Activated naive CD4-positive, alpha-beta T cell treated with anti-CD3 and anti-CD28 coated beads, Interleukin-2, amount 50 U/mL, for 72 hours (primary cell): ENCODE measurements around the gene CYP27B1. TPM values are rescaled to one million over a fixed set of nuclear protein-coding genes. Genes with fewer than 3 reads are reported as not detected.
A peak's percentile ranks its signal among the peaks of the same experiment; 100 is the strongest.

Experiments
- ATAC-seq, 2 donors: fragments of 150-1000 bp; cut with Tn5 transposase; 2 replicates each; pipeline ENCODE4 v1.10.0; 2021; ENCODE audit warnings: mild to moderate bottlenecking in 2 of 2, moderate library complexity in 2 of 2
- DNase-seq, 2 donors: peaks; one replicate each; pipeline ENCODE4 v3.0.0; 2021 to 2022; ENCODE audit warnings: low spot score in 2 of 2
- H3K27ac Mint-ChIP-seq, 2 donors: one replicate each; pipeline ENCODE4 v1.8.0; 2022; ENCODE audit warnings: mild to moderate bottlenecking in 2 of 2, mixed read lengths in 2 of 2
- H3K36me3 Mint-ChIP-seq, 2 donors: one replicate each; pipeline ENCODE4 v1.8.0; 2022; ENCODE audit warnings: mixed read lengths in 2 of 2
- H3K9me3 Mint-ChIP-seq, 2 donors: one replicate each; pipeline ENCODE4 v1.8.0; 2022; ENCODE audit warnings: mixed read lengths in 2 of 2
- total RNA-seq, 2 donors: library from RNA; stranded (reverse); gene quantifications; one replicate each; pipeline ENCODE4 v1.2.3, GENCODE V29; 2022

Gene CYP27B1
- total RNA-seq, 2 donors from 2014 or later, result 7.6 to 14.7 TPM

DNA sequence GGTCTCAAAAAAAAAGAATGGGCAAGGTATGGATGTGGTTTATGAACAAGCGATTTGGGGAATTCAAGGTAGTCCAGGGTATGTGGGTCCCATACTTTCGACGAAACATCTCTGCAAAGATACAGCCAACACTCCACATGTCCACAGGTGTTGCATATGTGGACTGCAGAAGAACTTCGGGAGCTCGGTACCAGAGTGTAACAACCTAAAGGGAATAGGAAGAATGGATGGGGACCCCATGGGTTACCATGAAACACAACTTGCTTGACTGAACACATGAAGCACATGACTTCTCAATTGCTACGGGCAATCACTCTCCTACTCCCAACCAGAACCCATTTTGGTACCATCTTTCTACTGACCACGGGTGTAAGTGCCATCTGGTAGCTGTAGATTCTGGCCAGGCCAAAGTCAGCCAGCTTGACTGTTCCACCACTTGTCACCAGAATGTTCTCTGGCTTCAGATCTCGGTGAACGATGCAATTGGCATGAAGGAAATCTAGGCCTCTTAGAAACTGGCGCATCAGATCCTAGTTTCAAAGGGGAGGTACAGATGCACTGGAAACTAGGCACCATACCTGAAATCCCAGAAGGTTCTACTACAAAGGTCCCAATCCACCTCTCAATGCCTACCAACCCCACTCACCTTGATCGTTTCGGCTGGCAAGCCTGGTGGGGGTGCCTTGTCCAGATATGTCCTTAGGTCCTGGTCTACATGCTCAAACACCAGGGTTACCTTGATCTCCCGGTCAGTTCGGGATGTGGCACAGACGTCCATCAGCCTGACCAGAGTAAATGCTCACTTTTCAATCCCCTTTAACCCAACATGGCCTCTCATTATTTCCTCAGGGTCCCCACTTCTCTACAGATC lies 16.1 kb downstream of the CYP27B1 start:
- Mint-ChIP-seq H3K27ac (peak overlapping the region; percentile 97 to 99), H3K9me3 (no peaks in the 10 kb centered on the region), H3K36me3 (peaks cover 24 to 39% of the 10 kb centered on the region in 2 donors)
- DNase-seq (no peak), ATAC-seq (no peak)

DNA sequence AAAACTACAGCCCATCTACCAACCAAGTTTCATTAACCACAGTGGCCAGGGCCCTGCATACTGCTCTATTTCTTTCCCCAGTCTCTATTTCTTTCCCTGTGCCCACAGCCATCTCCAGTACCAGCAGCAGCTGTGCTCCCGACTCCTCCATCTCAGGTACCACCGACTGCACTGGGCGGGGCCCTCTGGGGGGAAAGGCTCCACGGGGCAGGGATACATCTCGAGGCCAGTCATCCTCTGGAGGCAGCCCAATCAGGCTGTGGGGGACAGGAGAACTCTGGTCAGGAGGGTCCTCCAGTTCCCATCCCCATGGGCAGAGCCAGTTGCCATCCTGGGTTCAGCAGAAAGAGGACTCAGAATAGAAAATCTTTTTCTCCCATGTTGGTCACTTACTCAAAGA lies 17.8 kb downstream of the CYP27B1 start:
- Mint-ChIP-seq H3K36me3 (peaks cover 24 to 50% of the 10 kb centered on the region in 2 donors), H3K27ac (peak overlapping the region in 1 of 2 donors; percentile 20), H3K9me3 (no peaks in the 10 kb centered on the region)
- ATAC-seq (no peak), DNase-seq (no peak)

GRCh38 chr12:57746025-57746424 lies 20.9 kb downstream of the CYP27B1 start:
- H3K27ac Mint-ChIP-seq, result peak overlapping the region; percentile 91 to 96

DNA sequence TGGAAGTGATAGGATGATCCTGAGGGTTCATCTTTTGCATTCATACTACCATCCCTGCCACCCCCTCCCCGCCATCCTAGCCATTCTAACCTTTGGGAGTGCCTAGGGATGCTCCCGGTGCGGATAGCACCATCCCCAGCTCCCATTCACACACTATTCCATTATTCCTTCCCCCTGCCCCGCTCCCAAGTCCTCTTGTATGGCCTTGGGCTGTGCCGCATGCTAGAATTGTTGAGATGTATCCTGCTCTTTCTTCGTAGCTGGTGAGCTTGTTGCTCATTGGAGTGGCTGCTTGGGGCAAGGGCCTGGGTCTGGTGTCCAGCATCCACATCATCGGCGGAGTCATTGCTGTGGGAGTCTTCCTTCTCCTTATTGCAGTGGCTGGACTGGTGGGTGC lies 21.4 kb downstream of the CYP27B1 start:
- DNase-seq (no peak), ATAC-seq (no peak)
- H3K9me3 Mint-ChIP-seq, result no peaks in the 10 kb centered on the region
- H3K27ac Mint-ChIP-seq, result peak overlapping the region; percentile 91 to 96
- H3K36me3 Mint-ChIP-seq, result peaks cover 7 to 33% of the 10 kb centered on the region in 2 donors

More at GRCh38 chr12:57746025-57746424, 20.9 kb downstream of the CYP27B1 start:
- no peaks in the 10 kb centered on the region for H3K9me3 Mint-ChIP-seq
- peaks cover 13 to 38% of the 10 kb centered on the region in 2 donors for H3K36me3 Mint-ChIP-seq
- ATAC-seq, result no peak
- no peak for DNase-seq

- peak within 1 kb of the TSS; percentile 91 to 96 for H3K27ac Mint-ChIP-seq
- peak; percentile 87 to 89 for DNase-seq
- no peaks in the 10 kb centered on the region for H3K9me3 Mint-ChIP-seq
- peak; percentile 80 to 89 for ATAC-seq
- peaks cover 5 to 28% of the 10 kb centered on the region in 2 donors for H3K36me3 Mint-ChIP-seq
Observed at GRCh38 chr12:57744777-57745484, 21.9 kb downstream of the CYP27B1 start, which contains the start of gene TSPAN31. Gene TSPAN31, plus strand, starts transcription at chr12:57745039. Its CDS starts 116 bp downstream, at chr12:57745155.

GRCh38 chr12:57744194-57744776 lies 22.6 kb downstream of the CYP27B1 start:
- DNase-seq (peak in 1 of 2 donors; percentile 77), ATAC-seq (peak; percentile 37 to 63)
- Mint-ChIP-seq H3K36me3 (peaks cover 5 to 29% of the 10 kb centered on the region in 2 donors), H3K9me3 (no peaks in the 10 kb centered on the region), H3K27ac (peak overlapping the region; percentile 91 to 96)

- peak overlapping the region; percentile 91 to 96 for H3K27ac Mint-ChIP-seq
- no peak for ATAC-seq
Observed at GRCh38 chr12:57743769-57744168, 23.1 kb downstream of the CYP27B1 start.

DNA sequence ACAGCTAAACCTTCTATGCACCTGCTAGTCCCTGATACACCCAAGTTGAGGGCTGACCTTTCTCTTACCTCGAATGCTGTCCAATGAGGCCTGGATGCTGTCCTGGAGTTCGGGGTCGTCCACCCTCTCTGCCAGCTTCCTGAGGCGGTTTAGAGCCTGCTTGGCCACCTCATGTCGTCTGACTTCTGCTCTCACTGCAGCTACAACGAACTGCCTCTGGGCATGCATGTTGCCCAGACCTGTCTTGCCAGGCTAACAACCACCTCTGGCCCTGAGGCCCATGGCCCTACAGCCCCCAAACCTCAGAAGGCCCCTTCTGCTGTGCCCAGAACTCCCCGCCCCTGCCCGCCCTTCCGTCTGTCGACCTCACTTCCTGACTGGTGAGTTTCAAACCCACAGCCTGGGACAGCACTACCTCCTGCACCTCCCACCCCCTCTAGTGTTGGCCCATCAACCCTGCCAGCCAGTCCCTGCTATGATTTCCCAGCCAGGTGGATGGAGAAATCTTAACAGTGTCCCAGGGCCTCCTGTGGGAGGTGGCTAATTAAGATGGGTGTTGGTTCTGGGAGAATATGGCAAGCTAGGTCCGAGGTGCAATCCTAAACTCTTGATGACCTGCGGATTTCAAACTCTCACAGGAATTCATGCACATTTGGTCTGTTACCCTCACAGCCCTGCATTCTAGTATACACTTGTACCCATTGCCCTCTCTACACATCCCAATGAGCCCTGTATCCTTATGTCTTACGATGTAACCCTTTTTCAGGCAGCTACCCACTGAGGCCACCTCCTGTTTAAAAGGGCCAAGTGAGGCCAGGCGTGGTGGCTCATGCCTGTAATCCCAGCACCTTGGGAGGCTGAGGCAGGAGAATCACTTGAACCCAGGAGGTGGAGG lies 24.8 kb downstream of the CYP27B1 start:
- ATAC-seq, result peak; percentile 75 to 80
- Mint-ChIP-seq H3K9me3 (no peaks in the 10 kb centered on the region), H3K27ac (peak overlapping the region; percentile 93 to 94), H3K36me3 (peaks cover 0 to 21% of the 10 kb centered on the region in 2 donors)
- peak; percentile 71 to 82 for DNase-seq

More at GRCh38 chr12:57743769-57744168, 23.1 kb downstream of the CYP27B1 start:
- no peaks in the 10 kb centered on the region for H3K9me3 Mint-ChIP-seq
- no peak for DNase-seq
- peaks cover 0 to 27% of the 10 kb centered on the region in 2 donors for H3K36me3 Mint-ChIP-seq

DNA sequence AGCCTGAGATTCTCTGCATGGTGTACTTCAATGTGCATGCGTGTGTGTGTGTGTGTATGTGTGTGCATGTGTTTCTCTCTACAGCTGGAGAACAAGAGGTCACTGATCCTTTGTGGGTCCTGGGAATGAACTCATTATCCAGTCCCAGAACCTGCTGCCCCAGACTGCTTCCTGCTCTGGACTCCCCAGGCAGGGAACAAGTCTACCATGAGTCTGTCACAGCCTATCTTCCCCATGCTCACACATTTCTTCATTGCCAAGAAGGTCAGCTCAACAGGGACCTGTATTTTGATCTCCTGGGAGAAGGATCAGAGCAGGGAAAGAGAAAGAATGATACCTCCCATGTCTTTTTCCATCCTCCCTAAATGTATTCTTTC lies 25.5 kb downstream of the CYP27B1 start:
- DNase-seq (no peak), ATAC-seq (no peak)
- Mint-ChIP-seq H3K36me3 (peaks cover 0 to 26% of the 10 kb centered on the region in 2 donors), H3K9me3 (no peaks in the 10 kb centered on the region), H3K27ac (peak overlapping the region; percentile 93 to 94)

DNA sequence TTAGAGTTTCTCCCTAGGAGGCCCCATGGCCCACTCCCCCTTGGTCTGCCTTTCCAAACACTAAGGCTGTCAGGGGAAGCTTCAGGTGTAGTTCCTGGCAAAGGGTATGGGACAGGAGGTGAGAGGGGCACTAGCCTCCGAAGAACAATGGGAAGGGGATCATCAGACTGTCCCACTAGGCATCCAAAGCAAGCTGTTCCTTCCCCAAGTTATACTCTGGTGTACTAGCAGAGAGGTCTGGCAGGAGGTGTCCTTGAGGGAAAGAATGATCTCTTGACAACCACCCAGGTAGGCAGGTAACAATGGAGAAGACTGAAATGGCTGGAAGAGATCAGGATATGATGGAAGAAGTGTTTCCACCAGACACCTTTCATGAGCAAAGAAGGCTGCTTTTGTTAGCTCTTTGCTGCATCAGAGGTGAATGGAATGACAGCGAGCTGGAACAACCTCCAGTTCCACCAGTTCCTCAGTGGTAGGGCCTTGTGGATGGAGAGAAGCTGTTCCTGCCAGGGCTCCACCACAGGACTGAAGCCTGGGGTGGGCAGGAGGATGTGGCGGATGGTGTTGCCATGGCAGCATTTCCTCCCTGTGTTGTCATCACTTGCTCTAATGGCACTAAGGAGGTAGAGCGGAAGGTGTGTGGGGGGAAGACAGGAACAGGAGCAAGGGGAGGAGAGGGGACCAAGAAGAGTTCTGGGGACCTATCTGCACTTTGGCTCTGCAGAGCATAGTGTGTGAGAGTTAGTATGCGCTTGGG lies 26.0 kb downstream of the CYP27B1 start:
- peak; percentile 55 to 65 for ATAC-seq
- no peaks in the 10 kb centered on the region for H3K9me3 Mint-ChIP-seq
- peak overlapping the region; percentile 72 to 94 for H3K27ac Mint-ChIP-seq
- H3K36me3 Mint-ChIP-seq, result peaks cover 0 to 22% of the 10 kb centered on the region in 2 donors
- peak in 1 of 2 donors; percentile 65 for DNase-seq

GRCh38 chr12:57739914-57740538 lies 26.9 kb downstream of the CYP27B1 start:
- peak overlapping the region in 1 of 2 donors; percentile 94 for H3K27ac Mint-ChIP-seq
- ATAC-seq, result no peak

DNA sequence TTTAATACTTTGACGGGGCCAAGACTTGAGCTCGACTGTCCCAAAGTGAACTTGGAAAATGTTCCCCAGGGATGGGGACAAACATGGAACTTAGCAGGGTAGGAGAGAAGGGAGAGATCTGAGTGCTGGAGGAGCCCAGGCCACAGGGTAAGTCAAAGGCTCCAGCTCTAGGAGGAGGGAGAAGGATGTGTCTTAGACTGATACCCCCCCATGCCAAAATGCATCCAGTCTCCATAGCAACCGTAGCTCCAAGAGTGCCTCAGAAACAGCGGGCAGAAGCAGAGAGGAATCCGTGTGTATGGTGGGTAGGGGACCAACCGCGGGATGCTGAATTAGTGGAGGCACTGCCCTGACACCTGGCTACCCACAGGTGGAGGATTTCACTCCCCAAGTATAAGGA lies 27.5 kb downstream of the CYP27B1 start:
- no peak for ATAC-seq
- H3K9me3 Mint-ChIP-seq, result no peaks in the 10 kb centered on the region
- peaks cover 0 to 11% of the 10 kb centered on the region in 2 donors for H3K36me3 Mint-ChIP-seq
- DNase-seq, result no peak
- peak overlapping the region; percentile 43 to 61 for H3K27ac Mint-ChIP-seq

More at GRCh38 chr12:57739914-57740538, 26.9 kb downstream of the CYP27B1 start:
- Mint-ChIP-seq H3K9me3 (no peaks in the 10 kb centered on the region), H3K36me3 (peaks cover 0 to 15% of the 10 kb centered on the region in 2 donors)
- no peak for DNase-seq

GRCh38 chr12:57738661-57739237 lies 28.1 kb downstream of the CYP27B1 start, which contains the start of gene AGAP2:
Gene AGAP2, minus strand, starts transcription at chr12:57738742. Its CDS starts 496 bp downstream, at chr12:57738246.
- H3K27ac Mint-ChIP-seq, result peak within 1 kb of the TSS; percentile 43 to 61

More at GRCh38 chr12:57738661-57739237, 28.1 kb downstream of the CYP27B1 start, which contains the start of gene AGAP2:
- no peak for ATAC-seq
- Mint-ChIP-seq H3K9me3 (no peaks in the 10 kb centered on the region), H3K36me3 (peaks cover 0 to 11% of the 10 kb centered on the region in 2 donors)
- no peak for DNase-seq
